Measurements from ENCODE around the gene THSD8.

Gene THSD8

GRCh38 chr19:12833418-12833737 is 31.5 kb downstream of the THSD8 start:
- no peak overlapping the region for H3K4me3 ChIP-seq (ENCODE audit: low read depth, low read length)
- CTCF ChIA-PET, result interaction anchor here (1.1 to 1.9 kb wide), 3 partner anchors 11 to 20 kb away, joined by 3 to 15 read pairs (median 3); no protein-coding TSS in a partner anchor
- H3K27ac ChIP-seq (ENCODE audit: extremely low read depth, low read depth, low read length), result no peak overlapping the region
- peak; percentile 30; the same call in 1 of the 2 replicates for TF ChIP-seq IKZF3 (tag by site-specific recombination; IDR thresholded peaks at IDR 0.05)
- no peak for TF ChIP-seq TSHZ1 (tag by site-specific recombination; IDR thresholded peaks at IDR 0.05; ENCODE audit: borderline replicate concordance)
- 0 out of 2 replicates have a peak, but pooled peaks cover 2% of the 10 kb centered on the region for H3K4me1 ChIP-seq (ENCODE audit: control insufficient read depth, insufficient read depth, low read length)
- H3K9me3 ChIP-seq (ENCODE audit: control insufficient read depth, insufficient read depth, low read depth, low read length), result no peaks in the 10 kb centered on the region
- no peaks in the 10 kb centered on the region for H3K36me3 ChIP-seq (ENCODE audit: control insufficient read depth in 2 of 2, insufficient read depth in 1 of 2, low read length in 2 of 2)
- POLR2A ChIA-PET, result interaction anchor here (1.4 kb wide), 1 partner anchor 48 kb away, joined by 3 read pairs; the partner anchor contains the start of gene DNASE2

GRCh38 chr19:12833738-12834565 is 32.1 kb downstream of the THSD8 start:
- no peak overlapping the region; the same call in 1 of the 2 replicates for H3K27ac ChIP-seq (ENCODE audit: extremely low read depth, low read depth, low read length)
- H3K36me3 ChIP-seq (ENCODE audit: control insufficient read depth in 2 of 2, insufficient read depth in 1 of 2, low read length in 2 of 2), result no peaks in the 10 kb centered on the region
- H3K4me3 ChIP-seq (ENCODE audit: low read depth, low read length), result peak overlapping the region; percentile 58
- ChIA-PET CTCF (interaction anchor here (0.6 to 1.9 kb wide), 7 partner anchors 8 to 94 kb away, joined by 3 to 15 read pairs (median 3); no protein-coding TSS in a partner anchor), POLR2A (interaction anchor here (1.4 to 1.5 kb wide), 2 partner anchors 28 to 47 kb away, joined by 3 to 6 read pairs; partner anchors contain the start of genes DNASE2 and RNASEH2A)
- 0 out of 2 replicates have a peak, but pooled peaks cover 2% of the 10 kb centered on the region for H3K4me1 ChIP-seq (ENCODE audit: control insufficient read depth, insufficient read depth, low read length)
- H3K9me3 ChIP-seq (ENCODE audit: control insufficient read depth, insufficient read depth, low read depth, low read length), result no peaks in the 10 kb centered on the region
- TF ChIP-seq YY2 (tag by site-specific recombination; IDR thresholded peaks at IDR 0.05) (peak; percentile 71), CTCF (tag by site-specific recombination; IDR thresholded peaks at IDR 0.05) (peak; percentile 57), ZNF660 (tag by site-specific recombination; IDR thresholded peaks at IDR 0.05) (no peak), SP2 (tag by site-specific recombination; IDR thresholded peaks at IDR 0.05) (peak; percentile 34; the same call in 1 of the 2 replicates), SETDB1 (IDR thresholded peaks at IDR 0.05; ENCODE audit: insufficient read length, low read length) (no peak), ZNF366 (tag by site-specific recombination; conservative IDR thresholded peaks at IDR 0.05) (no peak), ZNF341 (tag by site-specific recombination; IDR thresholded peaks at IDR 0.05; ENCODE audit: low read depth) (peak; percentile 60; the same call in 1 of the 2 replicates), ZNF645 (tag by site-specific recombination; IDR thresholded peaks at IDR 0.05) (no peak), ZBTB26 (tag by site-specific recombination; optimal IDR thresholded peaks at IDR 0.05) (peak; percentile 82), SP3 (tag by site-specific recombination; IDR thresholded peaks at IDR 0.05) (peak; percentile 64), ZBTB48 (tag by site-specific recombination; IDR thresholded peaks at IDR 0.05) (peak; percentile 55; the same call in 1 of the 2 replicates), ZIC2 (tag by site-specific recombination; IDR thresholded peaks at IDR 0.05) (peak; percentile 82; the same call in 1 of the 2 replicates), ZFHX2 (tag by site-specific recombination; conservative IDR thresholded peaks at IDR 0.05) (peak; percentile 95), ZSCAN30 (tag by site-specific recombination; IDR thresholded peaks at IDR 0.05) (0 out of 2 replicates have a peak, but pooled peaks have one; percentile 35), EGR2 (tag by site-specific recombination; IDR thresholded peaks at IDR 0.05; ENCODE audit: low read depth) (peak; percentile 90; the same call in 1 of the 2 replicates), ZNF610 (tag by site-specific recombination; IDR thresholded peaks at IDR 0.05; ENCODE audit: borderline replicate concordance) (0 out of 2 replicates have a peak, but pooled peaks have one; percentile 19), AEBP2 (tag by site-specific recombination; IDR thresholded peaks at IDR 0.05; ENCODE audit: borderline replicate concordance) (no peak), HIC1 (tag by site-specific recombination; IDR thresholded peaks at IDR 0.05) (peak; percentile 70; the same call in 1 of the 2 replicates)
